Measurements from ENCODE around the gene CCDC88C. TPM values are rescaled to one million over a fixed set of nuclear protein-coding genes. Genes with fewer than 3 reads are reported as not detected.

The CCDC88C gene
- total RNA-seq, 2 donors from 2014 or later, result 32.5 to 54.4 TPM

GRCh38 chr14:91230397-91231035 lies 187.1 kb downstream of the CCDC88C start:
- intact Hi-C loops (cut with DNase I), result no loop called here
- Histone ChIP-seq H3K9me3 (no peaks in the 10 kb centered on the region), H3K36me3 (no peaks in the 10 kb centered on the region), H3K27ac (no peak overlapping the region), H3K4me3 (no peak overlapping the region), H3K4me1 (replicated peaks) (no peaks in the 10 kb centered on the region), H3K27me3 (replicated peaks; ENCODE audit: insufficient read depth) (no peaks in the 10 kb centered on the region)
- 94% methylated on average over 4 of the region's 4 CpGs for WGBS
- TF ChIP-seq POLR2A (IDR thresholded peaks at IDR 0.05) (no peak), CTCF (IDR thresholded peaks at IDR 0.05) (no peak), POLR2AphosphoS5 (IDR thresholded peaks at IDR 0.05) (no peak)
- DNase-seq (ENCODE audit: low spot score), result no peak

DNA sequence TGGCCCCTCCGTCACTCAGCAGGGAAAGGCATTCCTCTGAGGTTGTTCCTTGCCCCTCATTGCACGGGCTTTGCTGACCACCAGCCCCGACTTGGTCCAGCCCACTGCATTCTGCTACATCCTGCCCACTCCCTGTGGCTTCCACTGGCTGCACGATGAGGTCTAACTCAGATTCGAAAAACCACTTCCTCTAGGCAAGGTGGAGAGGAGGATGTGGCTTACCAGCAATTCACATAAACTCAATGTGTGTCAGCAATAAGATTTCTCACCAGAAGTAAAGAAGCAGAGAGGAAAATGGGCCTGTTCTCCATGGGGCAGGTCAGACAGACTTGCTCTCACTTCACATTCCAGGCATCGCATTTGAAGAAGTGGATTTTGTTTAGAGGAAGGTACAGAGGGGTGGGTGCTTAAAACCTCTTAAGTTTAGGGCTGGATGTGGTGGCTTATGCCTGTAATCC lies 187.8 kb downstream of the CCDC88C start:
- no peaks in the 10 kb centered on the region for H3K27me3 ChIP-seq (replicated peaks; ENCODE audit: insufficient read depth)
- H3K36me3 ChIP-seq, result no peaks in the 10 kb centered on the region
- 81% methylated on average over 6 of the region's 6 CpGs for WGBS
- intact Hi-C loops (cut with DNase I), result no loop called here
- no peak overlapping the region for H3K27ac ChIP-seq
- H3K9me3 ChIP-seq, result no peaks in the 10 kb centered on the region
- no peaks in the 10 kb centered on the region for H3K4me1 ChIP-seq (replicated peaks)
- H3K4me3 ChIP-seq, result no peak overlapping the region
- no peak for DNase-seq (ENCODE audit: low spot score)
- no peak for TF ChIP-seq POLR2A (IDR thresholded peaks at IDR 0.05)
- TF ChIP-seq POLR2AphosphoS5 (IDR thresholded peaks at IDR 0.05), result no peak
- no peak for TF ChIP-seq CTCF (IDR thresholded peaks at IDR 0.05)

GRCh38 chr14:91229005-91229382 lies 188.6 kb downstream of the CCDC88C start:
- H3K4me1 ChIP-seq (replicated peaks), result no peaks in the 10 kb centered on the region
- TF ChIP-seq POLR2A (IDR thresholded peaks at IDR 0.05) (no peak), CTCF (IDR thresholded peaks at IDR 0.05) (no peak), POLR2AphosphoS5 (IDR thresholded peaks at IDR 0.05) (no peak)
- no peaks in the 10 kb centered on the region for H3K36me3 ChIP-seq
- no peak overlapping the region for H3K27ac ChIP-seq
- no peak overlapping the region for H3K4me3 ChIP-seq
- DNase-seq (ENCODE audit: low spot score), result no peak
- no peaks in the 10 kb centered on the region for H3K27me3 ChIP-seq (replicated peaks; ENCODE audit: insufficient read depth)
- 100% methylated on average over 1 of the region's 1 CpG for WGBS
- intact Hi-C loops (cut with DNase I), result no loop called here
- no peaks in the 10 kb centered on the region for H3K9me3 ChIP-seq

DNA sequence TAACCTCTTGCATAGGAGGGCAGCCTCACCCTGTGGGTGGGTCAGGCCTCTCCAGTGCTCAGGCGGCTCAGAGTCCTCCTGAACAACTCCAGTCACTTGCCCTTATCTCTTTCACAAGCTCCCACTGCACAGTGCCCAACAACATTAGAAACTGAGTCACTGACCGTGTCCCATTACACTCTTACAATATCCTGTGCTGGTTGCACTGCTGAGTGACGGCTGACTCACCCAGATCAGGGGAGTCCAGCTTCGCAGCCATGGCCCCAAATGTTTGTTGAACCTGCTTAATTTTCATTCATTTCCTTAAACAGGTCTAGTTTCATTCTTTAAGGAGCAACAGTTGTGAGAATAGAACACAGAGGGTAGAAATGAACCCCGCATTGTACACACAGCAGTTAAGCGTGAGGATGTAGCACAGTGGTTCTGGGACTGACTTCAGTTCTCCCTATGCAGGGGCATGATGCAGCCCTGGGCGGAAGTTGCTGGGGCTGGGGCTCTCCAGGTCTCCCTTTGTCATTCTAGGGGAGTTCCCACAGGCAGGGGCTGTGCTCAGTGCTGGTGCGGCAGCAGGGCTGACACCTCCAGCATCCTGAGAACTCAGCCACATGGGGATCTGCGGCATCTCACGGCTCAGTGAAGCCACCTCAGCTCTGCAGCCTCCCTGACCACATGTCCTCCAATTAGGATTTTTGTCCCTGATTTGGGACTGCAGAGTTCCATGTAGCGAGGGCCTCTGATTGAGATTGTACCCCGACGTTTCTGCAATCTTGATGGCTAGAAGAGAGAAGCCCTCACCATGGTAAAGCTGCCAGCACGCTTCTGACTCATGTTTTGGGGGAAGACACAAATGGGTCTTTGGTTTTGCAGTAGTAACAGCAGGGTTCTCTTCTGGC lies 189.3 kb downstream of the CCDC88C start:
- no peaks in the 10 kb centered on the region for H3K27me3 ChIP-seq (replicated peaks; ENCODE audit: insufficient read depth)
- H3K9me3 ChIP-seq, result no peaks in the 10 kb centered on the region
- intact Hi-C loops (cut with DNase I), result no loop called here
- no peak overlapping the region for H3K27ac ChIP-seq
- no peak for TF ChIP-seq CTCF (IDR thresholded peaks at IDR 0.05)
- no peak for TF ChIP-seq POLR2A (IDR thresholded peaks at IDR 0.05)
- TF ChIP-seq POLR2AphosphoS5 (IDR thresholded peaks at IDR 0.05), result no peak
- no peak overlapping the region for H3K4me3 ChIP-seq
- no peaks in the 10 kb centered on the region for H3K4me1 ChIP-seq (replicated peaks)
- no peaks in the 10 kb centered on the region for H3K36me3 ChIP-seq
- WGBS, result 93% methylated on average over 14 of the region's 14 CpGs
- no peak for DNase-seq (ENCODE audit: low spot score)

Data from prostate gland (tissue), 2 donors.